K562 (cell line): Measurements from ENCODE around the gene ATP6V1F. TPM values are rescaled to one million over a fixed set of nuclear protein-coding genes. Genes with fewer than 3 reads are reported as not detected.

Experiments
- ARHGAP35 ChIP-seq: fragments of 450-650 bp; IDR thresholded peaks from 2 replicates; pipeline ENCODE4 v1.6.1; 2018; ENCODE audit not compliant: partially characterized antibody
- ATF7 ChIP-seq: fragments of 450-650 bp; IDR thresholded peaks from 2 replicates; pipeline ENCODE4 v1.7.1; 2014; ENCODE audit warnings: mild to moderate bottlenecking, moderate library complexity
- C11orf30 ChIP-seq: fragments of 450-650 bp; IDR thresholded peaks from 2 replicates; pipeline ENCODE4 v1.6.1; 2016; ENCODE audit warnings: low read depth, mild to moderate bottlenecking
- COPS2 ChIP-seq: fragments of 450-650 bp; conservative IDR thresholded peaks from 2 replicates; pipeline ENCODE4 v1.6.1; 2016; ENCODE audit warnings: mild to moderate bottlenecking, moderate library complexity
- ETS1 ChIP-seq: conservative IDR thresholded peaks from 2 replicates; pipeline ENCODE4 v1.6.1; 2011; ENCODE audit warnings: low read depth, mild to moderate bottlenecking, low read length; ENCODE audit not compliant: control insufficient read depth
- FOXJ2 ChIP-seq: fragments of 200-800 bp; sonication (Bioruptor generic); IDR thresholded peaks from 2 replicates; pipeline ENCODE4 v1.6.1; 2016; ENCODE audit warnings: missing genetic modification characterization, missing compliant biosample characterization
- GABPA ChIP-seq: fragments of 200-800 bp; sonication (Bioruptor generic); conservative IDR thresholded peaks from 2 replicates; pipeline ENCODE4 v1.6.1; 2016; ENCODE audit warnings: low read depth, missing genetic modification characterization, missing compliant biosample characterization
- GABPB1 ChIP-seq: sonication (generic); formaldehyde crosslinking; IDR thresholded peaks from 2 replicates; pipeline ENCODE4 v1.8.0; 2022; ENCODE audit warnings: mild to moderate bottlenecking, missing genetic modification reagents
- LEF1 ChIP-seq: fragments of 450-650 bp; IDR thresholded peaks from 2 replicates; pipeline ENCODE4 v1.6.1; 2016; ENCODE audit warnings: mild to moderate bottlenecking
- MAFF ChIP-seq: IDR thresholded peaks from 2 replicates; pipeline ENCODE4 v1.6.1; 2012; ENCODE audit warnings: low read length, improper control_type of control experiment
- NR4A1 ChIP-seq, 2 experiments: fragments of 250-450 bp in 1 of 2; fragments of 450-650 bp in 1 of 2; sonication (Bioruptor Pico) in 1 of 2; IDR thresholded peaks; 2 replicates each; pipeline versions ENCODE4 v1.4.0 to v1.6.1; 2016 to 2020; ENCODE audit warnings: mild to moderate bottlenecking in 2 of 2, missing compliant biosample characterization in 1 of 2, missing genetic modification characterization in 1 of 2, moderate library complexity in 1 of 2
- NRF1 ChIP-seq, 2 experiments: fragments of 450-650 bp; IDR thresholded peaks in 1 of 2; conservative IDR thresholded peaks in 1 of 2; 2 replicates each; pipeline ENCODE4 v1.6.1; 2014; ENCODE audit warnings: mild to moderate bottlenecking in 2 of 2
- PCBP2 ChIP-seq: fragments of 200-400 bp; formaldehyde crosslinking; IDR thresholded peaks from 2 replicates; pipeline ENCODE4 v1.6.1; 2018; ENCODE audit warnings: low read length, low read depth, mild to moderate bottlenecking, moderate library complexity; ENCODE audit not compliant: poor library complexity, severe bottlenecking
- PHF21A ChIP-seq: fragments of 450-650 bp; IDR thresholded peaks from 2 replicates; pipeline ENCODE4 v1.6.1; 2017; ENCODE audit warnings: low read depth, borderline replicate concordance
- SRSF1 ChIP-seq: fragments of 200-400 bp; formaldehyde crosslinking; IDR thresholded peaks from 2 replicates; pipeline ENCODE4 v1.6.1; 2017; ENCODE audit warnings: mild to moderate bottlenecking, low read depth, low read length, moderate library complexity
- SRSF3 ChIP-seq: fragments of 200-400 bp; formaldehyde crosslinking; IDR thresholded peaks from 2 replicates; pipeline ENCODE4 v1.6.1; 2016; ENCODE audit warnings: mild to moderate bottlenecking, low read length, moderate library complexity; ENCODE audit not compliant: insufficient read depth
- TAL1 ChIP-seq: fragments of 450-650 bp; IDR thresholded peaks from 2 replicates; pipeline ENCODE4 v1.6.1; 2016; ENCODE audit warnings: mild to moderate bottlenecking
- TFE3 ChIP-seq: fragments of 450-650 bp; formaldehyde crosslinking; IDR thresholded peaks from 2 replicates; pipeline ENCODE4 v1.4.0; 2020; ENCODE audit warnings: mild to moderate bottlenecking, mixed read lengths
- TSC22D4 ChIP-seq: fragments of 450-650 bp; IDR thresholded peaks from 2 replicates; pipeline ENCODE4 v1.6.1; 2016; ENCODE audit warnings: missing genetic modification characterization, missing biosample characterization, control low read depth
- ZBTB43 ChIP-seq: sonication (generic); formaldehyde crosslinking; IDR thresholded peaks from 2 replicates; pipeline ENCODE4 v1.8.0; 2023; ENCODE audit warnings: mild to moderate bottlenecking, missing genetic modification reagents
- ZNF197 ChIP-seq: fragments of 200-800 bp; sonication (Bioruptor generic); IDR thresholded peaks from 2 replicates; pipeline ENCODE4 v1.6.1; 2016; ENCODE audit warnings: low read depth, missing genetic modification characterization, missing compliant biosample characterization
- ZNF436 ChIP-seq: fragments of 250-450, 450-650 bp; sonication (Bioruptor Pico); formaldehyde crosslinking; IDR thresholded peaks from 2 replicates; pipeline ENCODE4 v1.7.0; 2020; ENCODE audit warnings: mild to moderate bottlenecking
- ZNF699 ChIP-seq: fragments of 250-450 bp; sonication (Bioruptor Pico); IDR thresholded peaks from 2 replicates; pipeline ENCODE4 v1.8.0; 2021; ENCODE audit warnings: mild to moderate bottlenecking, moderate library complexity; ENCODE audit not compliant: insufficient replicate concordance
- polyA plus RNA-seq, 8 experiments: library from polyadenylated mRNA; depleted of rRNA in 4 of 8; stranded (reverse) in 5 of 8; unstranded in 3 of 8; fragments of >200 nt; fragmentation: Nextera tagmentation in 2 of 8; fragmentation: Illumina TruSeq in 1 of 8; extraction: Ambion mirVana in 2 of 8; extraction: Trizol in 1 of 8; gene quantifications; 2 replicates each; pipeline versions ENCODE4 v1.2.1 to v1.2.3, GENCODE V29; 2011 to 2014; ENCODE audit warnings: inconsistent platforms in 1 of 8, missing spikeins in 1 of 8
- total RNA-seq, 7 experiments: library from RNA; depleted of rRNA in 6 of 7; stranded (reverse); fragments of >200 nt in 6 of 7; fragmentation: Illumina TruSeq in 2 of 7; extraction: Trizol in 2 of 7; gene quantifications; 2 replicates each; pipeline versions ENCODE4 v1.2.1 to v1.2.3, GENCODE V29; 2011 to 2021; ENCODE audit warnings: low replicate concordance in 1 of 7

ATP6V1F gene
- total and polyA plus RNA-seq, 9 of the 15 experiments (the other 6 are each of a cell fraction or from before 2014, with no cell fraction given): 206 to 1,123 (median 542) TPM

GRCh38 chr7:128863433-128863989 is 855 bp downstream of the ATP6V1F start (continued):
- TF ChIP-seq COPS2 (no peak), MAFF (no peak), PCBP2 (no peak), SRSF1 (no peak), ARHGAP35 (no peak), FOXJ2 (tag) (no peak), C11orf30 (no peak), ZBTB43 (CRISPR knock-in tag) (no peak), GABPB1 (CRISPR knock-in tag) (no peak), SRSF3 (no peak), ETS1 (no peak), LEF1 (peak; percentile 36; the same call in 1 of the 2 replicates), TAL1 (no peak), GABPA (tag) (no peak), TSC22D4 (tag) (no peak), PHF21A (no peak), NRF1 (conservative IDR thresholded peaks at IDR 0.05 in 1 of 2, IDR thresholded peaks at IDR 0.05 in 1 of 2) (no peak), ZNF436 (no peak), ZNF197 (no peak), TFE3 (CRISPR knock-in tag) (no peak), NR4A1 (CRISPR knock-in tag; IDR thresholded peaks at IDR 0.05) (no peak), NR4A1 (tag; IDR thresholded peaks at IDR 0.05) (0 out of 2 replicates have a peak, but pooled peaks have one; percentile 52), ZNF699 (CRISPR knock-in tag) (no peak), ATF7 (peak; percentile 41; the same call in 1 of the 2 replicates)
